H9 (cell line): ENCODE measurements around the gene IL6ST. TPM values are rescaled to one million over a fixed set of nuclear protein-coding genes. Genes with fewer than 3 reads are reported as not detected.

ENCODE experiments used
- DNase-seq: peaks from one replicate; pipeline ENCODE4 v3.0.0-alpha.2; 2017
- H2AFZ ChIP-seq: one replicate; pipeline ENCODE4 v1.6.1; 2013; ENCODE audit warnings: mild to moderate bottlenecking, low read length, control low read depth, moderate library complexity
- H2AK5ac ChIP-seq: 2 replicates; pipeline ENCODE4 v1.6.1; 2013; ENCODE audit warnings: low read length, control low read depth, mixed read lengths; ENCODE audit not compliant: insufficient read length
- H2BK120ac ChIP-seq: one replicate; pipeline ENCODE4 v1.6.1; 2013; ENCODE audit warnings: low read depth, mild to moderate bottlenecking, low read length, control low read depth, inconsistent platforms; ENCODE audit not compliant: poor library complexity, severe bottlenecking
- H2BK12ac ChIP-seq: 2 replicates; pipeline ENCODE4 v1.6.1; 2013; ENCODE audit warnings: low read length, control low read depth, mixed read lengths, low read depth; ENCODE audit not compliant: insufficient read length
- H2BK15ac ChIP-seq: 2 replicates; pipeline ENCODE4 v1.6.1; 2013; ENCODE audit warnings: low read depth, low read length, control low read depth
- H2BK20ac ChIP-seq: one replicate; pipeline ENCODE4 v1.6.1; 2013; ENCODE audit warnings: low read depth, mild to moderate bottlenecking, low read length, control low read depth, inconsistent platforms; ENCODE audit not compliant: poor library complexity, severe bottlenecking
- H2BK5ac ChIP-seq: 2 replicates; pipeline ENCODE4 v1.6.1; 2013; ENCODE audit warnings: low read length, control low read depth, mixed read lengths; ENCODE audit not compliant: insufficient read length
- H3K14ac ChIP-seq: 2 replicates; pipeline ENCODE4 v1.6.1; 2013; ENCODE audit warnings: low read length, control low read depth; ENCODE audit not compliant: insufficient read depth
- H3K18ac ChIP-seq: 2 replicates; pipeline ENCODE4 v1.6.1; 2013; ENCODE audit warnings: low read depth, mild to moderate bottlenecking, mixed read lengths, low read length, control low read depth; ENCODE audit not compliant: insufficient read length
- H3K23ac ChIP-seq: 2 replicates; pipeline ENCODE4 v1.6.1; 2013; ENCODE audit warnings: low read length, control low read depth, mixed read lengths, low read depth; ENCODE audit not compliant: insufficient read length
- H3K23me2 ChIP-seq: 2 replicates; pipeline ENCODE4 v1.6.1; 2013; ENCODE audit warnings: low read depth, mild to moderate bottlenecking, mixed read lengths, low read length, control low read depth; ENCODE audit not compliant: insufficient read length, poor library complexity, severe bottlenecking
- H3K27ac ChIP-seq: 2 replicates; pipeline ENCODE4 v1.5.1; 2013; ENCODE audit warnings: low read length, control low read depth, mixed read lengths, low read depth; ENCODE audit not compliant: insufficient read length
- H3K27me3 ChIP-seq: 2 replicates; pipeline ENCODE4 v1.6.1; 2013; ENCODE audit warnings: low read length, control low read depth, inconsistent platforms; ENCODE audit not compliant: insufficient read depth
- H3K4ac ChIP-seq: 2 replicates; pipeline ENCODE4 v1.6.1; 2013; ENCODE audit warnings: low read depth, mild to moderate bottlenecking, control low read depth, inconsistent platforms, low read length, moderate library complexity
- H3K4me1 ChIP-seq: 2 replicates; pipeline ENCODE4 v1.6.1; 2013; ENCODE audit warnings: low read length, control low read depth, inconsistent platforms; ENCODE audit not compliant: insufficient read depth
- H3K4me2 ChIP-seq: 2 replicates; pipeline ENCODE4 v1.6.1; 2013; ENCODE audit warnings: low read length, control low read depth, mixed read lengths; ENCODE audit not compliant: insufficient read length, insufficient read depth
- H3K56ac ChIP-seq: 2 replicates; pipeline ENCODE4 v1.6.1; 2013; ENCODE audit warnings: low read depth, mild to moderate bottlenecking, mixed read lengths, low read length, control low read depth; ENCODE audit not compliant: insufficient read length
- H3K79me1 ChIP-seq: 2 replicates; pipeline ENCODE4 v1.6.1; 2013; ENCODE audit warnings: low read depth, mild to moderate bottlenecking, moderate library complexity, low read length, control low read depth, inconsistent platforms; ENCODE audit not compliant: insufficient read depth, poor library complexity, severe bottlenecking
- H3K79me2 ChIP-seq: 2 replicates; pipeline ENCODE4 v1.6.1; 2013; ENCODE audit warnings: low read length, control low read depth, inconsistent platforms; ENCODE audit not compliant: insufficient read depth
- H3K9ac ChIP-seq: 2 replicates; pipeline ENCODE4 v1.6.1; 2013; ENCODE audit warnings: low read length, control low read depth, mixed read lengths; ENCODE audit not compliant: insufficient read length; ENCODE audit errors: extremely low read depth
- H3K9me3 ChIP-seq: one replicate; pipeline ENCODE4 v1.6.1; 2013; ENCODE audit warnings: low read depth, low read length, inconsistent platforms; ENCODE audit not compliant: control insufficient read depth
- H3T11ph ChIP-seq: one replicate; pipeline ENCODE4 v1.6.1; 2013; ENCODE audit warnings: mild to moderate bottlenecking, low read length, control low read depth, inconsistent platforms
- H4K20me1 ChIP-seq: one replicate; pipeline ENCODE4 v1.6.1; 2013; ENCODE audit not compliant: control insufficient read depth, insufficient read length, insufficient read depth
- H4K5ac ChIP-seq: 2 replicates; pipeline ENCODE4 v1.6.1; 2013; ENCODE audit warnings: low read depth, mild to moderate bottlenecking, mixed read lengths, low read length, control low read depth; ENCODE audit not compliant: insufficient read length
- H4K8ac ChIP-seq: replicated peaks from 2 replicates; pipeline ENCODE4 v1.6.1; 2013; ENCODE audit warnings: low read length, control low read depth, mixed read lengths, low read depth; ENCODE audit not compliant: insufficient read length
- H4K91ac ChIP-seq: 2 replicates; pipeline ENCODE4 v1.6.1; 2013; ENCODE audit warnings: low read depth, mild to moderate bottlenecking, moderate library complexity, mixed read lengths, low read length, control low read depth; ENCODE audit not compliant: insufficient read length
- H3K27ac Mint-ChIP-seq, 3 experiments: 2 replicates in 2 of 3; 3 replicates in 1 of 3; pipeline ENCODE4 v1.8.0; 2020 to 2021; ENCODE audit warnings: mixed read lengths in 3 of 3, mild to moderate bottlenecking in 1 of 3, moderate library complexity in 1 of 3
- H3K27me3 Mint-ChIP-seq: 2 replicates; pipeline ENCODE4 v1.8.0; 2021; ENCODE audit warnings: low read depth, mild to moderate bottlenecking, moderate library complexity, mixed read lengths
- H3K36me3 Mint-ChIP-seq, 3 experiments: 2 replicates in 2 of 3; 3 replicates in 1 of 3; pipeline ENCODE4 v1.8.0; 2020 to 2021; ENCODE audit warnings: low read depth in 3 of 3, mixed read lengths in 3 of 3; ENCODE audit not compliant: insufficient read depth in 1 of 3
- H3K4me1 Mint-ChIP-seq, 2 experiments: 2 replicates each; pipeline ENCODE4 v1.8.0; 2020; ENCODE audit warnings: mixed read lengths in 2 of 2
- H3K4me3 Mint-ChIP-seq, 2 experiments: 2 replicates in 1 of 2; 3 replicates in 1 of 2; pipeline ENCODE4 v1.8.0; 2020 to 2021; ENCODE audit warnings: mild to moderate bottlenecking in 2 of 2, mixed read lengths in 2 of 2, moderate library complexity in 1 of 2
- H3K9me3 Mint-ChIP-seq, 2 experiments: 2 replicates in 1 of 2; 3 replicates in 1 of 2; pipeline ENCODE4 v1.8.0; 2020; ENCODE audit warnings: mild to moderate bottlenecking in 2 of 2, mixed read lengths in 2 of 2, moderate library complexity in 1 of 2
- CTCF ChIP-seq: fragments of 200-600 bp; sonication (generic); conservative IDR thresholded peaks from 3 replicates; pipeline ENCODE4 v1.8.0; 2021; ENCODE audit warnings: antibody characterized with exemption, mild to moderate bottlenecking
- total RNA-seq: library from RNA; stranded (reverse); gene quantifications from 2 replicates; pipeline ENCODE4 v1.2.1, GENCODE V29; 2021

Gene IL6ST
- total RNA-seq, 1 experiment from 2014 or later: 11.1 TPM

GRCh38 chr5:55966284-55966683 lies 28.5 kb downstream of the IL6ST start:
- Mint-ChIP-seq H3K27me3 (no peaks in the 10 kb centered on the region), H3K4me3 (no peak overlapping the region), H3K27ac (no peak overlapping the region), H3K36me3 (no peaks in the 10 kb centered on the region), H3K4me1 (no peaks in the 10 kb centered on the region), H3K9me3 (no peaks in the 10 kb centered on the region)
- H3K4me2 ChIP-seq: no peak overlapping the region
- H3K4me1 ChIP-seq: no peaks in the 10 kb centered on the region
- no peak overlapping the region for H4K5ac ChIP-seq
- no peaks in the 10 kb centered on the region for H3K27me3 ChIP-seq
- no peaks in the 10 kb centered on the region for H3K23me2 ChIP-seq
- H2BK5ac ChIP-seq: no peak overlapping the region
- no peak overlapping the region for H3K56ac ChIP-seq
- no peak overlapping the region for H2AK5ac ChIP-seq
- no peak overlapping the region for H3K23ac ChIP-seq
- no peak overlapping the region for H3T11ph ChIP-seq
- no peak for DNase-seq
- no peaks in the 10 kb centered on the region for H3K79me2 ChIP-seq
- no peak overlapping the region for H2AFZ ChIP-seq
- no peak overlapping the region for H3K18ac ChIP-seq
- no peaks in the 10 kb centered on the region for H3K79me1 ChIP-seq
- no peak overlapping the region for H3K4ac ChIP-seq
- no peak overlapping the region for H2BK15ac ChIP-seq
- H4K8ac ChIP-seq: no peak overlapping the region
- H3K27ac ChIP-seq: no peak overlapping the region
- TF ChIP-seq CTCF: no peak
- no peak overlapping the region for H4K91ac ChIP-seq
- no peak overlapping the region for H3K9ac ChIP-seq
- no peak overlapping the region for H2BK20ac ChIP-seq
- H2BK12ac ChIP-seq: no peak overlapping the region
- no peak overlapping the region for H2BK120ac ChIP-seq
- no peaks in the 10 kb centered on the region for H4K20me1 ChIP-seq
- H3K9me3 ChIP-seq: no peaks in the 10 kb centered on the region
- H3K14ac ChIP-seq: no peak overlapping the region
